ENCODE data around the gene TJP1. TPM values are rescaled to one million over a fixed set of nuclear protein-coding genes. Genes with fewer than 3 reads are reported as not detected.

Gene TJP1
- total RNA-seq, 1 experiment from 2014 or later, result 140 TPM

GRCh38 chr15:29773000-29773399 is 49.3 kb downstream of the TJP1 start:
- TF ChIP-seq CTCF (conservative IDR thresholded peaks at IDR 0.05), result no peak
- no peak overlapping the region for H2BK12ac ChIP-seq (ENCODE audit: insufficient read length, low read depth, low read length)
- no peak overlapping the region for H4K91ac ChIP-seq (ENCODE audit: insufficient read length, low read depth, low read length)
- H4K20me1 ChIP-seq (ENCODE audit: control insufficient read depth, insufficient read depth, insufficient read length), result no peaks in the 10 kb centered on the region
- H3K9ac ChIP-seq (ENCODE audit: extremely low read depth, insufficient read length, low read length), result no peak overlapping the region
- peaks cover 2% of the 10 kb centered on the region; the same call in 1 of the 2 replicates for H3K4me1 ChIP-seq (ENCODE audit: insufficient read depth, low read length)
- H3T11ph ChIP-seq (ENCODE audit: low read length), result no peak overlapping the region
- H3K56ac ChIP-seq (ENCODE audit: insufficient read length, low read depth, low read length), result no peak overlapping the region
- no peak overlapping the region for H3K4me2 ChIP-seq (ENCODE audit: insufficient read depth, insufficient read length, low read length)
- peaks cover 22 to 23% of the 10 kb centered on the region in 2 experiments for H3K4me1 Mint-ChIP-seq
- no peak overlapping the region for H2BK120ac ChIP-seq (ENCODE audit: low read depth, low read length, poor library complexity, severe bottlenecking)
- H3K36me3 Mint-ChIP-seq (ENCODE audit: insufficient read depth in 1 of 3, low read depth in 3 of 3), result peaks cover 0 to 25% (median 11%) of the 10 kb centered on the region in 3 experiments; a peak in 5 of 7 replicates
- H3K79me1 ChIP-seq (ENCODE audit: insufficient read depth, low read depth, low read length, poor library complexity, severe bottlenecking), result peaks cover 2% of the 10 kb centered on the region
- H3K23ac ChIP-seq (ENCODE audit: insufficient read length, low read depth, low read length), result no peak overlapping the region
- no peaks in the 10 kb centered on the region for H3K27me3 ChIP-seq (ENCODE audit: insufficient read depth, low read length)
- H3K23me2 ChIP-seq (ENCODE audit: insufficient read length, low read depth, low read length, poor library complexity, severe bottlenecking), result no peaks in the 10 kb centered on the region
- H4K5ac ChIP-seq (ENCODE audit: insufficient read length, low read depth, low read length), result no peak overlapping the region
- no peak overlapping the region for H2BK20ac ChIP-seq (ENCODE audit: low read depth, low read length, poor library complexity, severe bottlenecking)
- H3K27ac Mint-ChIP-seq, result no peak overlapping the region
- H3K9me3 ChIP-seq (ENCODE audit: control insufficient read depth, low read depth, low read length), result no peaks in the 10 kb centered on the region
- H2BK5ac ChIP-seq (ENCODE audit: insufficient read length, low read length), result no peak overlapping the region
- 0 out of 2 replicates have a peak overlapping the region, but pooled peaks have one; percentile 73 for H2BK15ac ChIP-seq (ENCODE audit: low read depth, low read length)
- no peak overlapping the region for H2AK5ac ChIP-seq (ENCODE audit: insufficient read length, low read length)
- H2AFZ ChIP-seq (ENCODE audit: low read length), result no peak overlapping the region
- H3K27me3 Mint-ChIP-seq (ENCODE audit: low read depth), result no peaks in the 10 kb centered on the region
- no peak overlapping the region for H3K14ac ChIP-seq (ENCODE audit: insufficient read depth, low read length)
- no peak overlapping the region for H3K18ac ChIP-seq (ENCODE audit: insufficient read length, low read depth, low read length)
- no peak for DNase-seq
- no peak overlapping the region for H4K8ac ChIP-seq (replicated peaks; ENCODE audit: insufficient read length, low read depth, low read length)
- no peak overlapping the region for H3K4me3 Mint-ChIP-seq
- no peaks in the 10 kb centered on the region for H3K9me3 Mint-ChIP-seq
- no peak overlapping the region for H3K4ac ChIP-seq (ENCODE audit: low read depth, low read length)
- H3K27ac ChIP-seq (ENCODE audit: insufficient read length, low read depth, low read length), result no peak overlapping the region
- H3K79me2 ChIP-seq (ENCODE audit: insufficient read depth, low read length), result peaks cover 12% of the 10 kb centered on the region; the same call in 1 of the 2 replicates
- no CpG with 5 or more reads among the region's 4 CpGs for WGBS (ENCODE audit: extremely low coverage, insufficient read length, low lambda C conversion rate)
